Natural killer cell (primary cell): ENCODE measurements around the gene LNX1. TPM values are rescaled to one million over a fixed set of nuclear protein-coding genes. Genes with fewer than 3 reads are reported as not detected.

Experiments used
- ATAC-seq, 3 donors: fragments of 150-1000 bp in 2 of 3; fragments of 200-7000 bp in 1 of 3; cut with Tn5 transposase; 1 replicate in 1 of 3; 2 replicates in 2 of 3; pipeline ENCODE4 v1.10.0; 2021; ENCODE audit warnings: mild to moderate bottlenecking in 2 of 3, moderate library complexity in 2 of 3
- DNase-seq, 2 donors: peaks; one replicate each; pipeline versions ENCODE4 v3.0.0 to v3.0.0-alpha.2; 2013 to 2021; ENCODE audit warnings: mixed read lengths in 1 of 2
- H3K27ac ChIP-seq: one replicate; pipeline ENCODE4 v1.5.1; 2013; ENCODE audit warnings: mild to moderate bottlenecking, low read length
- H3K27me3 ChIP-seq: one replicate; pipeline ENCODE4 v1.6.1; 2013; ENCODE audit warnings: low read length; ENCODE audit not compliant: control insufficient read depth, insufficient read depth
- H3K36me3 ChIP-seq: one replicate; pipeline ENCODE4 v1.6.1; 2013; ENCODE audit warnings: low read length; ENCODE audit not compliant: control insufficient read depth, insufficient read depth
- H3K4me1 ChIP-seq: one replicate; pipeline ENCODE4 v1.6.1; 2013; ENCODE audit warnings: low read length; ENCODE audit not compliant: control insufficient read depth, insufficient read depth
- H3K4me3 ChIP-seq: one replicate; pipeline ENCODE4 v1.5.1; 2013; ENCODE audit warnings: low read length
- H3K9me3 ChIP-seq: one replicate; pipeline ENCODE4 v1.6.1; 2013; ENCODE audit warnings: low read length; ENCODE audit not compliant: control insufficient read depth, insufficient read depth
- H3K27ac Mint-ChIP-seq, 2 donors: one replicate each; pipeline ENCODE4 v1.8.0; 2022; ENCODE audit warnings: mild to moderate bottlenecking in 2 of 2, mixed read lengths in 2 of 2, moderate library complexity in 1 of 2
- H3K27me3 Mint-ChIP-seq, 2 donors: one replicate each; pipeline ENCODE4 v1.8.0; 2022; ENCODE audit warnings: low read depth in 2 of 2, mixed read lengths in 2 of 2
- H3K36me3 Mint-ChIP-seq: one replicate; pipeline ENCODE4 v1.8.0; 2022; ENCODE audit warnings: mixed read lengths
- H3K4me1 Mint-ChIP-seq, 2 donors: one replicate each; pipeline ENCODE4 v1.8.0; 2022; ENCODE audit warnings: mixed read lengths in 2 of 2
- H3K4me3 Mint-ChIP-seq: one replicate; pipeline ENCODE4 v1.8.0; 2022; ENCODE audit warnings: mild to moderate bottlenecking, moderate library complexity, mixed read lengths
- H3K9me3 Mint-ChIP-seq, 2 donors: one replicate each; pipeline ENCODE4 v1.8.0; 2022; ENCODE audit warnings: mixed read lengths in 2 of 2
- CTCF ChIP-seq: fragments of 200-600 bp; IDR thresholded peaks from one replicate; pipeline ENCODE4 v1.8.0; 2022; ENCODE audit warnings: antibody characterized with exemption
- WGBS: methylation state at CpG from one replicate; pipeline ENCODE4 v1.1.7; 2013; ENCODE audit warnings: missing lambda C conversion rate; ENCODE audit not compliant: insufficient coverage; 5-methylcytosine and 5-hydroxymethylcytosine counted together
- intact Hi-C: fragments of 100-400 bp; cut with micrococcal nuclease; formaldehyde crosslinking; loops from one replicate; pipeline ENCODE4 v1.14.2; 2022
- total RNA-seq, 4 donors: library from RNA; stranded (reverse); fragments of 120-200 nt in 1 of 4; gene quantifications; one replicate each; pipeline versions ENCODE4 v1.2.3 to v1.2.4, GENCODE V29; 2013 to 2022

Gene LNX1
- total RNA-seq, 3 donors from 2014 or later (not counting 1 experiment from before 2014, with no cell fraction given): not detected

- intact Hi-C loops: no loop called here
- Histone ChIP-seq H3K27me3 (no peaks in the 10 kb centered on the region), H3K4me1 (no peaks in the 10 kb centered on the region), H3K27ac (no peak overlapping the region), H3K9me3 (no peaks in the 10 kb centered on the region), H3K36me3 (peaks cover 53% of the 10 kb centered on the region), H3K4me3 (no peak overlapping the region)
- TF ChIP-seq CTCF: no peak
- Mint-ChIP-seq H3K9me3 (no peaks in the 10 kb centered on the region), H3K4me3 (no peak overlapping the region), H3K36me3 (peaks cover 8% of the 10 kb centered on the region), H3K4me1 (peaks cover 32 to 42% of the 10 kb centered on the region in 2 donors), H3K27ac (peak overlapping the region; percentile 41 to 73), H3K27me3 (no peaks in the 10 kb centered on the region)
- 67% methylated on average over 1 of the region's 1 CpG for WGBS
- peak in 2 of 3 donors; percentile 50 to 63 for ATAC-seq
- no peak for DNase-seq
These were observed 149.7 kb downstream of the LNX1 start for GRCh38 chr4:53441564-53441963.

- H3K4me3 ChIP-seq: no peak overlapping the region
- Mint-ChIP-seq H3K36me3 (peaks cover 14% of the 10 kb centered on the region), H3K27ac (peak overlapping the region in 1 of 2 donors; percentile 36), H3K4me3 (no peak overlapping the region), H3K27me3 (no peaks in the 10 kb centered on the region), H3K4me1 (peaks cover 38% of the 10 kb centered on the region in 2 donors), H3K9me3 (no peaks in the 10 kb centered on the region)
- ATAC-seq (no peak), DNase-seq (no peak)
- intact Hi-C loops: no loop called here
- no peak for TF ChIP-seq CTCF
- H3K36me3 ChIP-seq: peaks cover 35% of the 10 kb centered on the region
- no peaks in the 10 kb centered on the region for H3K9me3 ChIP-seq
- 100% methylated on average over 1 of the region's 1 CpG for WGBS
- no peaks in the 10 kb centered on the region for H3K4me1 ChIP-seq
- H3K27me3 ChIP-seq: no peaks in the 10 kb centered on the region
- no peak overlapping the region for H3K27ac ChIP-seq
These were observed 155.0 kb downstream of the LNX1 start for GRCh38 chr4:53436251-53436650.

- Mint-ChIP-seq H3K4me1 (peaks cover 17 to 20% of the 10 kb centered on the region in 2 donors), H3K36me3 (peaks cover 23% of the 10 kb centered on the region), H3K27ac (no peak overlapping the region), H3K27me3 (no peaks in the 10 kb centered on the region), H3K4me3 (no peak overlapping the region), H3K9me3 (no peaks in the 10 kb centered on the region)
- WGBS: 91% methylated on average over 4 of the region's 4 CpGs
- DNase-seq: no peak
- H3K36me3 ChIP-seq: peaks cover 44% of the 10 kb centered on the region
- intact Hi-C loops: no loop called here
- H3K27ac ChIP-seq: no peak overlapping the region
- H3K27me3 ChIP-seq: no peaks in the 10 kb centered on the region
- no peak overlapping the region for H3K4me3 ChIP-seq
- H3K9me3 ChIP-seq: no peaks in the 10 kb centered on the region
- ATAC-seq: no peak
- H3K4me1 ChIP-seq: no peaks in the 10 kb centered on the region
- no peak for TF ChIP-seq CTCF
These were observed 158.5 kb downstream of the LNX1 start for GRCh38 chr4:53432528-53433424.
